Hepatocyte (in vitro differentiated cells): ENCODE data around the gene LASP1NB.
A peak's percentile ranks its signal among the peaks of the same experiment; 100 is the strongest.

Experiments used
- DNase-seq: peaks from one replicate; pipeline ENCODE4 v3.0.0-alpha.2; 2016; ENCODE audit warnings: low spot score
- H2AFZ ChIP-seq: fragments of 200-600 bp; sonication (generic); 2 replicates; pipeline ENCODE4 v1.6.0; 2016; ENCODE audit warnings: antibody characterized with exemption, mild to moderate bottlenecking
- H3K27ac ChIP-seq: fragments of 200-600 bp; sonication (generic); 2 replicates; pipeline ENCODE4 v1.5.1; 2016; ENCODE audit warnings: mild to moderate bottlenecking
- H3K27me3 ChIP-seq: fragments of 200-600 bp; sonication (generic); 2 replicates; pipeline ENCODE4 v1.6.1; 2016
- H3K36me3 ChIP-seq: fragments of 200-600 bp; sonication (generic); replicated peaks from 2 replicates; pipeline ENCODE4 v1.5.1; 2016; ENCODE audit warnings: low read depth; ENCODE audit not compliant: insufficient read depth
- H3K4me1 ChIP-seq: fragments of 200-600 bp; sonication (generic); 2 replicates; pipeline ENCODE4 v1.5.1; 2016; ENCODE audit warnings: mild to moderate bottlenecking, moderate library complexity; ENCODE audit not compliant: insufficient read depth
- H3K4me2 ChIP-seq: fragments of 200-600 bp; sonication (generic); 2 replicates; pipeline ENCODE4 v1.6.0; 2016
- H3K4me3 ChIP-seq: fragments of 200-600 bp; sonication (generic); 2 replicates; pipeline ENCODE4 v1.5.1; 2016; ENCODE audit warnings: mild to moderate bottlenecking
- H3K79me2 ChIP-seq: fragments of 200-600 bp; sonication (generic); 2 replicates; pipeline ENCODE4 v1.6.0; 2017; ENCODE audit warnings: mild to moderate bottlenecking
- H3K9me2 ChIP-seq: fragments of 200-600 bp; sonication (generic); replicated peaks from 2 replicates; pipeline ENCODE4 v1.6.0; 2017; ENCODE audit warnings: mild to moderate bottlenecking; ENCODE audit not compliant: insufficient read depth
- H3K9me3 ChIP-seq: fragments of 200-600 bp; sonication (generic); 2 replicates; pipeline ENCODE4 v1.5.1; 2016; ENCODE audit warnings: low read depth, mild to moderate bottlenecking
- H4K20me1 ChIP-seq: fragments of 200-600 bp; sonication (generic); 2 replicates; pipeline ENCODE4 v1.6.0; 2016; ENCODE audit warnings: mild to moderate bottlenecking; ENCODE audit not compliant: insufficient read depth, poor library complexity, severe bottlenecking
- CTCF ChIP-seq: fragments of 200-600 bp; sonication (generic); IDR thresholded peaks from 2 replicates; pipeline ENCODE4 v1.5.1; 2016; ENCODE audit warnings: antibody characterized with exemption, mild to moderate bottlenecking; ENCODE audit not compliant: poor library complexity
- EZH2 ChIP-seq: fragments of 200-600 bp; sonication (generic); IDR thresholded peaks from 2 replicates; pipeline ENCODE4 v1.6.1; 2016; ENCODE audit warnings: antibody characterized with exemption, mild to moderate bottlenecking, borderline replicate concordance
- EZH2phosphoT487 ChIP-seq: fragments of 200-600 bp; sonication (generic); IDR thresholded peaks from one replicate; pipeline ENCODE4 v1.6.1; 2018; ENCODE audit warnings: antibody characterized with exemption, mild to moderate bottlenecking, low read depth, moderate library complexity; ENCODE audit not compliant: unreplicated experiment, severe bottlenecking
- WGBS: methylation state at CpG from one replicate; pipeline ENCODE4 v1.1.6; 2016; ENCODE audit warnings: low lambda C conversion rate; ENCODE audit errors: missing lambda C conversion rate; 5-methylcytosine and 5-hydroxymethylcytosine counted together

Gene LASP1NB

GRCh38 chr17:38914741-38915638 is 10.4 kb upstream of the LASP1NB start:
- TF ChIP-seq EZH2phosphoT487 (no peak), EZH2 (no peak), CTCF (peak; percentile 16)
- H4K20me1 ChIP-seq, result peaks cover 41% of the 10 kb centered on the region
- no peak overlapping the region for H2AFZ ChIP-seq
- no peaks in the 10 kb centered on the region for H3K36me3 ChIP-seq
- peaks cover 18% of the 10 kb centered on the region for H3K4me1 ChIP-seq
- H3K9me3 ChIP-seq, result no peaks in the 10 kb centered on the region
- H3K27ac ChIP-seq, result no peak overlapping the region
- H3K79me2 ChIP-seq, result peaks cover 28% of the 10 kb centered on the region
- no peaks in the 10 kb centered on the region for H3K9me2 ChIP-seq
- no peak overlapping the region for H3K4me3 ChIP-seq
- peak; percentile 45 for DNase-seq
- H3K27me3 ChIP-seq, result no peaks in the 10 kb centered on the region
- H3K4me2 ChIP-seq, result no peak overlapping the region
- WGBS, result 88% methylated on average over 20 of the region's 20 CpGs

GRCh38 chr17:38915639-38915995 is 9.8 kb upstream of the LASP1NB start:
- no peak overlapping the region for H3K4me2 ChIP-seq
- H3K36me3 ChIP-seq, result no peaks in the 10 kb centered on the region
- H3K27me3 ChIP-seq, result no peaks in the 10 kb centered on the region
- no peak overlapping the region for H3K4me3 ChIP-seq
- H3K79me2 ChIP-seq, result peaks cover 23% of the 10 kb centered on the region
- H4K20me1 ChIP-seq, result peaks cover 37% of the 10 kb centered on the region
- no peaks in the 10 kb centered on the region for H3K9me3 ChIP-seq
- DNase-seq, result no peak
- H2AFZ ChIP-seq, result no peak overlapping the region
- H3K4me1 ChIP-seq, result peaks cover 16% of the 10 kb centered on the region
- no peaks in the 10 kb centered on the region for H3K9me2 ChIP-seq
- 92% methylated on average over 7 of the region's 7 CpGs for WGBS
- no peak overlapping the region for H3K27ac ChIP-seq
- TF ChIP-seq EZH2 (no peak), EZH2phosphoT487 (no peak), CTCF (no peak)

- Histone ChIP-seq H3K27me3 (no peaks in the 10 kb centered on the region), H3K4me3 (no peak overlapping the region), H3K9me2 (no peaks in the 10 kb centered on the region), H4K20me1 (peaks cover 29% of the 10 kb centered on the region), H2AFZ (no peak overlapping the region), H3K4me1 (peaks cover 16% of the 10 kb centered on the region), H3K9me3 (no peaks in the 10 kb centered on the region), H3K36me3 (no peaks in the 10 kb centered on the region), H3K79me2 (peaks cover 14% of the 10 kb centered on the region), H3K27ac (no peak overlapping the region), H3K4me2 (no peak overlapping the region)
- TF ChIP-seq EZH2phosphoT487 (no peak), EZH2 (no peak), CTCF (no peak)
- 94% methylated on average over 8 of the region's 8 CpGs for WGBS
- DNase-seq, result no peak
Observed at GRCh38 chr17:38916771-38917170, 8.6 kb upstream of the LASP1NB start.
